ENCODE results near the gene CUBN. TPM values are rescaled to one million over a fixed set of nuclear protein-coding genes. Genes with fewer than 3 reads are reported as not detected.

Gene CUBN
- total RNA-seq, 3 donors from 2014 or later (not counting 1 experiment from before 2014, with no cell fraction given): 4.7 to 5.6 (median 5.1) TPM

GRCh38 chr10:16915300-16915699, 214.3 kb downstream of the CUBN start:
- no peaks in the 10 kb centered on the region for H3K4me1 ChIP-seq (ENCODE audit: control insufficient read depth, insufficient read depth, low read length)
- Mint-ChIP-seq H3K4me1 (no peaks in the 10 kb centered on the region), H3K4me3 (no peak overlapping the region), H3K27ac (no peak overlapping the region), H3K36me3 (no peaks in the 10 kb centered on the region), H3K27me3 (ENCODE audit: low read depth in 2 of 2) (peaks cover 0 to 3% of the 10 kb centered on the region in 2 donors), H3K9me3 (no peaks in the 10 kb centered on the region)
- intact Hi-C loops (cut with micrococcal nuclease): no loop called here
- ATAC-seq (peak in 1 of 3 donors; percentile 36), DNase-seq (peak in 1 of 2 donors; percentile 33)
- H3K4me3 ChIP-seq (ENCODE audit: low read length): no peak overlapping the region
- H3K9me3 ChIP-seq (ENCODE audit: control insufficient read depth, insufficient read depth, low read length): no peaks in the 10 kb centered on the region
- 92% methylated on average over 2 of the region's 2 CpGs for WGBS (ENCODE audit: insufficient coverage)
- no peaks in the 10 kb centered on the region for H3K27me3 ChIP-seq (ENCODE audit: control insufficient read depth, insufficient read depth, low read length)
- no peak overlapping the region for H3K27ac ChIP-seq (ENCODE audit: low read length)
- TF ChIP-seq CTCF (IDR thresholded peaks at IDR 0.05): no peak
- no peaks in the 10 kb centered on the region for H3K36me3 ChIP-seq (ENCODE audit: control insufficient read depth, insufficient read depth, low read length)

DNA sequence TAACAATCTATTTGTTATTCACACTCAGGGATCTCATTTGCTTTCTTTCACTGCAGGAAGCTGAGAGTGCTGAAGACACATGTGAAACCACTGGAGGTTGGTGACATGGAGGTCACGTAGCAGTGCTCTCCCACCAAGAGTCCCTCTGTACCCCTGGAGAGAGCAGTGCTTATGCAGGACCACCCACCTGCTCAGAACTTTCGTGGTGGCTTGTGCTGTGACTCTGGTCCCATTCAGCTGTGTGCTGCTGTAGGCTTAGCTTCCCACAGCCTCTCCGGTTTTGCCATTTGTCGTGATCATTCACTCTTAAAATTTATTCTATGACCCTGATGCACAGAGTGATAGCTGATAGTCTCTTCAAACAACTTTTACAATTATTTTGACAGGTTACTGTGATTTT, 216.3 kb downstream of the CUBN start:
- H3K27ac Mint-ChIP-seq: no peak overlapping the region
- no peak for TF ChIP-seq CTCF (IDR thresholded peaks at IDR 0.05)
- Histone ChIP-seq H3K4me1 (ENCODE audit: control insufficient read depth, insufficient read depth, low read length) (no peaks in the 10 kb centered on the region), H3K4me3 (ENCODE audit: low read length) (no peak overlapping the region), H3K36me3 (ENCODE audit: control insufficient read depth, insufficient read depth, low read length) (no peaks in the 10 kb centered on the region), H3K27me3 (ENCODE audit: control insufficient read depth, insufficient read depth, low read length) (no peaks in the 10 kb centered on the region), H3K27ac (ENCODE audit: low read length) (no peak overlapping the region), H3K9me3 (ENCODE audit: control insufficient read depth, insufficient read depth, low read length) (no peaks in the 10 kb centered on the region)
- no peak for ATAC-seq
- H3K36me3 Mint-ChIP-seq: no peaks in the 10 kb centered on the region
- no peaks in the 10 kb centered on the region for H3K4me1 Mint-ChIP-seq
- intact Hi-C loops (cut with micrococcal nuclease): no loop called here
- peaks cover 0 to 3% of the 10 kb centered on the region in 2 donors for H3K27me3 Mint-ChIP-seq (ENCODE audit: low read depth in 2 of 2)
- 78% methylated on average over 4 of the region's 4 CpGs for WGBS (ENCODE audit: insufficient coverage)
- no peaks in the 10 kb centered on the region for H3K9me3 Mint-ChIP-seq
- H3K4me3 Mint-ChIP-seq: no peak overlapping the region
- DNase-seq: no peak

GRCh38 chr10:16910793-16911164, 218.8 kb downstream of the CUBN start:
- Histone ChIP-seq H3K27me3 (ENCODE audit: control insufficient read depth, insufficient read depth, low read length) (no peaks in the 10 kb centered on the region), H3K36me3 (ENCODE audit: control insufficient read depth, insufficient read depth, low read length) (no peaks in the 10 kb centered on the region), H3K9me3 (ENCODE audit: control insufficient read depth, insufficient read depth, low read length) (no peaks in the 10 kb centered on the region), H3K4me3 (ENCODE audit: low read length) (no peak overlapping the region), H3K4me1 (ENCODE audit: control insufficient read depth, insufficient read depth, low read length) (no peaks in the 10 kb centered on the region), H3K27ac (ENCODE audit: low read length) (no peak overlapping the region)
- Mint-ChIP-seq H3K36me3 (no peaks in the 10 kb centered on the region), H3K4me1 (no peaks in the 10 kb centered on the region), H3K9me3 (no peaks in the 10 kb centered on the region), H3K27me3 (ENCODE audit: low read depth in 2 of 2) (peaks cover 0 to 3% of the 10 kb centered on the region in 2 donors), H3K27ac (no peak overlapping the region), H3K4me3 (no peak overlapping the region)
- DNase-seq: peak in 1 of 2 donors; percentile 31
- WGBS (ENCODE audit: insufficient coverage): 7% methylated on average over 3 of the region's 4 CpGs
- peak in 2 of 3 donors; percentile 36 to 44 for ATAC-seq
- TF ChIP-seq CTCF (IDR thresholded peaks at IDR 0.05): no peak
- intact Hi-C loops (cut with micrococcal nuclease): no loop called here

Measured in natural killer cell (primary cell).